ENCODE data around the gene EPB41. TPM values are rescaled to one million over a fixed set of nuclear protein-coding genes. Genes with fewer than 3 reads are reported as not detected.

Gene EPB41
- total and polyA plus RNA-seq, 9 of the 15 experiments (the other 6 are each of a cell fraction or from before 2014, with no cell fraction given): 3.7 to 213 (median 141) TPM

DNA sequence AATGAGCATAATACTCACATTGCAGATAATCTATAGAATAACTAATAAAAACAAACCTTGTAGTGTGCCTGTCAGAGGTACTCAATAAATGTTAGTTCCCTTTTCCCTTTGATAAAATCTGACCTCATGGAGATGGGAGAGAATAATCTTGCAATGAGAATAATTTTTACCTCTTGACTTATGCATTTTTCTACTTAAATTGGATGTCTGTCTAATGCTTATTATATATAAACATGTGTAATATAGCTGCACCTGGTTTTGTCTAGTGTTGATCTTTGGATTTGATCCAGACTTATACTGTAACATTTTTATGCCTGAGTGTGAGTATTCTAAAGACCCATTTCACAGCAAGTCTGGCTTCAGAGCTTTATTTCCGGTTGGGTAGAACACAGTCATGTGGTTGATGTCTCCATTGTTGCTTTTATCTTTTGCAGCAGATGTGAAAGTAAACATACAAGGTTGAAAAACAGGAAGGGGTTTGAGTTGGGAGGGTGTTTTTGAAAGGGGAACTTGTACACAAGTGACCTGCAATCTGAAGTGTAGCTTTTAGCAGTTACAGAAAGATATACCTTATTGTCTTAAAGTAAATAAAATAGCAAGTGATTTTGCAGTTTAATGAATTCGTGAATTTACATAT is 12.4 kb downstream of the EPB41 start (continued):
- TF ChIP-seq, protein P1, sequence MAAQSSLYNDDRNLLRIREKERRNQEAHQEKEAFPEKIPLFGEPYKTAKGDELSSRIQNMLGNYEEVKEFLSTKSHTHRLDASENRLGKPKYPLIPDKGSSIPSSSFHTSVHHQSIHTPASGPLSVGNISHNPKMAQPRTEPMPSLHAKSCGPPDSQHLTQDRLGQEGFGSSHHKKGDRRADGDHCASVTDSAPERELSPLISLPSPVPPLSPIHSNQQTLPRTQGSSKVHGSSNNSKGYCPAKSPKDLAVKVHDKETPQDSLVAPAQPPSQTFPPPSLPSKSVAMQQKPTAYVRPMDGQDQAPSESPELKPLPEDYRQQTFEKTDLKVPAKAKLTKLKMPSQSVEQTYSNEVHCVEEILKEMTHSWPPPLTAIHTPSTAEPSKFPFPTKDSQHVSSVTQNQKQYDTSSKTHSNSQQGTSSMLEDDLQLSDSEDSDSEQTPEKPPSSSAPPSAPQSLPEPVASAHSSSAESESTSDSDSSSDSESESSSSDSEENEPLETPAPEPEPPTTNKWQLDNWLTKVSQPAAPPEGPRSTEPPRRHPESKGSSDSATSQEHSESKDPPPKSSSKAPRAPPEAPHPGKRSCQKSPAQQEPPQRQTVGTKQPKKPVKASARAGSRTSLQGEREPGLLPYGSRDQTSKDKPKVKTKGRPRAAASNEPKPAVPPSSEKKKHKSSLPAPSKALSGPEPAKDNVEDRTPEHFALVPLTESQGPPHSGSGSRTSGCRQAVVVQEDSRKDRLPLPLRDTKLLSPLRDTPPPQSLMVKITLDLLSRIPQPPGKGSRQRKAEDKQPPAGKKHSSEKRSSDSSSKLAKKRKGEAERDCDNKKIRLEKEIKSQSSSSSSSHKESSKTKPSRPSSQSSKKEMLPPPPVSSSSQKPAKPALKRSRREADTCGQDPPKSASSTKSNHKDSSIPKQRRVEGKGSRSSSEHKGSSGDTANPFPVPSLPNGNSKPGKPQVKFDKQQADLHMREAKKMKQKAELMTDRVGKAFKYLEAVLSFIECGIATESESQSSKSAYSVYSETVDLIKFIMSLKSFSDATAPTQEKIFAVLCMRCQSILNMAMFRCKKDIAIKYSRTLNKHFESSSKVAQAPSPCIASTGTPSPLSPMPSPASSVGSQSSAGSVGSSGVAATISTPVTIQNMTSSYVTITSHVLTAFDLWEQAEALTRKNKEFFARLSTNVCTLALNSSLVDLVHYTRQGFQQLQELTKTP (IDR thresholded peaks at IDR 0.05; ENCODE audit: low read depth in 1 of 2, partially characterized antibody in 2 of 2): peak; percentile 47 to 95
- TF ChIP-seq MCM2 (IDR thresholded peaks at IDR 0.05; ENCODE audit: low read depth): no peak
- TF ChIP-seq MCM3 (IDR thresholded peaks at IDR 0.05): no peak
- TF ChIP-seq, protein P2, sequence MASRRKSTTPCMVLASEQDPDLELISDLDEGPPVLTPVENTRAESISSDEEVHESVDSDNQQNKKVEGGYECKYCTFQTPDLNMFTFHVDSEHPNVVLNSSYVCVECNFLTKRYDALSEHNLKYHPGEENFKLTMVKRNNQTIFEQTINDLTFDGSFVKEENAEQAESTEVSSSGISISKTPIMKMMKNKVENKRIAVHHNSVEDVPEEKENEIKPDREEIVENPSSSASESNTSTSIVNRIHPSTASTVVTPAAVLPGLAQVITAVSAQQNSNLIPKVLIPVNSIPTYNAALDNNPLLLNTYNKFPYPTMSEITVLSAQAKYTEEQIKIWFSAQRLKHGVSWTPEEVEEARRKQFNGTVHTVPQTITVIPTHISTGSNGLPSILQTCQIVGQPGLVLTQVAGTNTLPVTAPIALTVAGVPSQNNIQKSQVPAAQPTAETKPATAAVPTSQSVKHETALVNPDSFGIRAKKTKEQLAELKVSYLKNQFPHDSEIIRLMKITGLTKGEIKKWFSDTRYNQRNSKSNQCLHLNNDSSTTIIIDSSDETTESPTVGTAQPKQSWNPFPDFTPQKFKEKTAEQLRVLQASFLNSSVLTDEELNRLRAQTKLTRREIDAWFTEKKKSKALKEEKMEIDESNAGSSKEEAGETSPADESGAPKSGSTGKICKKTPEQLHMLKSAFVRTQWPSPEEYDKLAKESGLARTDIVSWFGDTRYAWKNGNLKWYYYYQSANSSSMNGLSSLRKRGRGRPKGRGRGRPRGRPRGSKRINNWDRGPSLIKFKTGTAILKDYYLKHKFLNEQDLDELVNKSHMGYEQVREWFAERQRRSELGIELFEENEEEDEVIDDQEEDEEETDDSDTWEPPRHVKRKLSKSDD (conservative IDR thresholded peaks at IDR 0.05; ENCODE audit: low read length): no peak
- no peak for TF ChIP-seq SLC30A9 (CRISPR knock-in tag; IDR thresholded peaks at IDR 0.05)
- TF ChIP-seq ZNF780A (CRISPR knock-in tag; IDR thresholded peaks at IDR 0.05): no peak
- peak in 1 of 2 experiments; percentile 77; a peak in 2 of 3 replicates for TF ChIP-seq CBX3 (IDR thresholded peaks at IDR 0.05; ENCODE audit: borderline replicate concordance in 1 of 2, low read length in 2 of 2)
- no peak for TF ChIP-seq KLF13 (tag; IDR thresholded peaks at IDR 0.05; ENCODE audit: borderline replicate concordance, low read depth)
- no peak for TF ChIP-seq ZNF717 (CRISPR knock-in tag; IDR thresholded peaks at IDR 0.05)
- TF ChIP-seq CCNT2 (IDR thresholded peaks at IDR 0.05; ENCODE audit: borderline replicate concordance, extremely low read depth, insufficient read length, low read depth, low read length): peak; percentile 88
- TF ChIP-seq, protein P3, sequence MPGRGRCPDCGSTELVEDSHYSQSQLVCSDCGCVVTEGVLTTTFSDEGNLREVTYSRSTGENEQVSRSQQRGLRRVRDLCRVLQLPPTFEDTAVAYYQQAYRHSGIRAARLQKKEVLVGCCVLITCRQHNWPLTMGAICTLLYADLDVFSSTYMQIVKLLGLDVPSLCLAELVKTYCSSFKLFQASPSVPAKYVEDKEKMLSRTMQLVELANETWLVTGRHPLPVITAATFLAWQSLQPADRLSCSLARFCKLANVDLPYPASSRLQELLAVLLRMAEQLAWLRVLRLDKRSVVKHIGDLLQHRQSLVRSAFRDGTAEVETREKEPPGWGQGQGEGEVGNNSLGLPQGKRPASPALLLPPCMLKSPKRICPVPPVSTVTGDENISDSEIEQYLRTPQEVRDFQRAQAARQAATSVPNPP (IDR thresholded peaks at IDR 0.05; ENCODE audit: borderline replicate concordance, insufficient read depth, insufficient read length): no peak
- 0 out of 2 replicates have a peak, but pooled peaks have one; percentile 58 for TF ChIP-seq NCOA6 (IDR thresholded peaks at IDR 0.05)
- no peak for TF ChIP-seq ZC3H11A (IDR thresholded peaks at IDR 0.05; ENCODE audit: low read depth, low read length)
- TF ChIP-seq, protein P4, sequence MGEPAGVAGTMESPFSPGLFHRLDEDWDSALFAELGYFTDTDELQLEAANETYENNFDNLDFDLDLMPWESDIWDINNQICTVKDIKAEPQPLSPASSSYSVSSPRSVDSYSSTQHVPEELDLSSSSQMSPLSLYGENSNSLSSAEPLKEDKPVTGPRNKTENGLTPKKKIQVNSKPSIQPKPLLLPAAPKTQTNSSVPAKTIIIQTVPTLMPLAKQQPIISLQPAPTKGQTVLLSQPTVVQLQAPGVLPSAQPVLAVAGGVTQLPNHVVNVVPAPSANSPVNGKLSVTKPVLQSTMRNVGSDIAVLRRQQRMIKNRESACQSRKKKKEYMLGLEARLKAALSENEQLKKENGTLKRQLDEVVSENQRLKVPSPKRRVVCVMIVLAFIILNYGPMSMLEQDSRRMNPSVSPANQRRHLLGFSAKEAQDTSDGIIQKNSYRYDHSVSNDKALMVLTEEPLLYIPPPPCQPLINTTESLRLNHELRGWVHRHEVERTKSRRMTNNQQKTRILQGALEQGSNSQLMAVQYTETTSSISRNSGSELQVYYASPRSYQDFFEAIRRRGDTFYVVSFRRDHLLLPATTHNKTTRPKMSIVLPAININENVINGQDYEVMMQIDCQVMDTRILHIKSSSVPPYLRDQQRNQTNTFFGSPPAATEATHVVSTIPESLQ (CRISPR knock-in tag; IDR thresholded peaks at IDR 0.05): no peak
- no peak for TF ChIP-seq SREBF1 (IDR thresholded peaks at IDR 0.05; ENCODE audit: borderline replicate concordance, low read depth, low read length)
- TF ChIP-seq TEAD1 (CRISPR knock-in tag; IDR thresholded peaks at IDR 0.05): no peak
